HepG2 (cell line): ENCODE data around the gene ACOT13. TPM values are rescaled to one million over a fixed set of nuclear protein-coding genes. Genes with fewer than 3 reads are reported as not detected.

Experiments used
- ATAC-seq: fragments of 200-7000 bp; cut with Tn5 transposase; 3 replicates; pipeline ENCODE4 v1.9.1; 2020; ENCODE audit warnings: mild to moderate bottlenecking, moderate library complexity
- BruUV-seq: library from RNA; stranded (reverse); fragments of 400-500 nt; replicated peaks from 2 replicates; lab custom pipeline; 2021; lab: Mats Ljungman, UMichigan
- CTCF ChIA-PET: fragments of 300-600 bp; formaldehyde crosslinking; extraction: SDS; loops from one replicate; lab custom pipeline; 2021; ENCODE audit warnings: low total read pairs, inconsistent platforms, low intra/inter-chr PET ratio; lab: Yijun Ruan, JAX
- POLR2A ChIA-PET: fragments of 350-600 bp; sonication (Branson Sonifier 250); formaldehyde crosslinking; loops from one replicate; lab custom pipeline; 2020; ENCODE audit warnings: antibody characterized with exemption, inconsistent platforms; lab: Yijun Ruan, JAX
- DNase-seq: peaks from one replicate; pipeline ENCODE4 v3.0.0-alpha.2; 2015; ENCODE audit warnings: low spot score
- FAIRE-seq: peaks from 3 replicates; lab custom pipeline; 2011; peaks lifted over from hg19 to GRCh38; lab: Jason Lieb, UNC
- H2AFZ ChIP-seq: one replicate; pipeline ENCODE4 v1.6.1; 2011; ENCODE audit warnings: low read length, inconsistent platforms
- H3K27ac ChIP-seq: fragments of 300-600 bp; 3 replicates; pipeline ENCODE4 v1.8.0; 2011; ENCODE audit warnings: mixed run types, mild to moderate bottlenecking, mixed read lengths, low read length, inconsistent platforms; ENCODE audit not compliant: insufficient read depth; ENCODE audit errors: extremely low read length
- H3K27me3 ChIP-seq, 2 experiments: fragments of 200-600 bp in 1 of 2; 2 replicates in 1 of 2; 3 replicates in 1 of 2; pipeline versions ENCODE4 v1.6.0 to v1.8.0; 2011; ENCODE audit warnings: low read length in 2 of 2, mild to moderate bottlenecking in 2 of 2, moderate library complexity in 2 of 2, inconsistent platforms in 1 of 2; ENCODE audit not compliant: insufficient read depth in 2 of 2, control insufficient read depth in 1 of 2
- H3K36me3 ChIP-seq, 2 experiments: fragments of 200-600 bp in 1 of 2; replicated peaks in 1 of 2; 2 replicates in 1 of 2; 3 replicates in 1 of 2; pipeline versions ENCODE4 v1.5.1 to v1.8.0; 2011; ENCODE audit warnings: low read length in 2 of 2, inconsistent platforms in 1 of 2; ENCODE audit not compliant: insufficient read depth in 2 of 2, control insufficient read depth in 1 of 2
- H3K4me1 ChIP-seq: 2 replicates; pipeline ENCODE4 v1.5.1; 2012; ENCODE audit warnings: low read length, inconsistent platforms; ENCODE audit not compliant: insufficient read depth
- H3K4me2 ChIP-seq: 2 replicates; pipeline ENCODE4 v1.6.0; 2011; ENCODE audit warnings: low read depth, low read length, inconsistent platforms
- H3K4me3 ChIP-seq, 3 experiments: fragments of 200-600 bp in 1 of 3; sonication (generic), shearing (Covaris generic) in 1 of 3; replicated peaks in 1 of 3; 2 replicates each; pipeline ENCODE4 v1.5.1; 2011 to 2016; ENCODE audit warnings: low read length in 3 of 3, inconsistent platforms in 2 of 3, low read depth in 2 of 3, mild to moderate bottlenecking in 2 of 3, control low read depth in 1 of 3, mixed read lengths in 1 of 3; ENCODE audit not compliant: insufficient read depth in 1 of 3
- H3K79me2 ChIP-seq: one replicate; pipeline ENCODE4 v1.6.1; 2011; ENCODE audit warnings: low read length, inconsistent platforms; ENCODE audit not compliant: insufficient read depth
- H3K9ac ChIP-seq: 2 replicates; pipeline ENCODE4 v1.6.0; 2011; ENCODE audit warnings: mild to moderate bottlenecking, low read depth, low read length, inconsistent platforms; ENCODE audit not compliant: insufficient read depth
- H3K9me3 ChIP-seq: 2 replicates; pipeline ENCODE4 v1.5.1; 2012; ENCODE audit warnings: mild to moderate bottlenecking, low read length
- H4K20me1 ChIP-seq: 2 replicates; pipeline ENCODE4 v1.6.0; 2011; ENCODE audit warnings: inconsistent platforms, mild to moderate bottlenecking, low read length, moderate library complexity; ENCODE audit not compliant: insufficient read depth
- HOMEZ ChIP-seq: IDR thresholded peaks from 2 replicates; pipeline ENCODE4 v1.6.1; 2016; ENCODE audit warnings: low read depth
- NAIF1 ChIP-seq: sonication (generic); formaldehyde crosslinking; IDR thresholded peaks from 2 replicates; pipeline ENCODE4 v1.5.0; 2020; ENCODE audit warnings: mild to moderate bottlenecking, missing genetic modification reagents, borderline replicate concordance
- PHF20 ChIP-seq: sonication (generic); formaldehyde crosslinking; IDR thresholded peaks from 2 replicates; pipeline ENCODE4 v1.5.0; 2020; ENCODE audit warnings: mild to moderate bottlenecking, missing genetic modification reagents
- ZC3H4 ChIP-seq: sonication (generic); formaldehyde crosslinking; IDR thresholded peaks from 2 replicates; pipeline ENCODE4 v1.4.0; 2020; ENCODE audit warnings: missing genetic modification reagents, borderline replicate concordance
- ZFP82 ChIP-seq: sonication (generic); formaldehyde crosslinking; IDR thresholded peaks from 2 replicates; pipeline ENCODE4 v1.5.1; 2020; ENCODE audit warnings: mild to moderate bottlenecking, missing genetic modification reagents, borderline replicate concordance
- ZNF20 ChIP-seq: sonication (generic); formaldehyde crosslinking; IDR thresholded peaks from 2 replicates; pipeline ENCODE4 v1.4.0; 2020; ENCODE audit warnings: mild to moderate bottlenecking, moderate library complexity, missing genetic modification reagents
- ZNF644 ChIP-seq: IDR thresholded peaks from 2 replicates; pipeline ENCODE4 v1.6.1; 2016; ENCODE audit warnings: low read depth
- ZNF746 ChIP-seq: sonication (generic); formaldehyde crosslinking; IDR thresholded peaks from 2 replicates; pipeline ENCODE4 v1.8.0; 2022; ENCODE audit warnings: mild to moderate bottlenecking, missing genetic modification reagents
- ZNF773 ChIP-seq: sonication (generic); formaldehyde crosslinking; IDR thresholded peaks from 2 replicates; pipeline ENCODE4 v1.4.0; 2020; ENCODE audit warnings: missing genetic modification reagents, borderline replicate concordance
- WGBS: methylation state at CpG from one replicate; pipeline ENCODE4 v1.1.6; 2017; ENCODE audit warnings: low lambda C conversion rate; 5-methylcytosine and 5-hydroxymethylcytosine counted together
- in situ Hi-C: cut with HindIII; loops from 2 replicates; pipeline ENCODE4 v1.10.0; 2017; ENCODE audit warnings: low pct_unique_long_range_greater_than_20kb; ENCODE audit not compliant: extremely low pct_ligation_motif_present
- intact Hi-C: fragments of 100-400 bp; cut with micrococcal nuclease; formaldehyde crosslinking; loops from one replicate; pipeline ENCODE4 v1.10.0; 2022; ENCODE audit not compliant: unreplicated experiment
- polyA plus RNA-seq, 8 experiments: library from polyadenylated mRNA; depleted of rRNA in 3 of 8; stranded (reverse) in 7 of 8; unstranded in 1 of 8; fragments of >200 nt; fragmentation: Illumina TruSeq in 4 of 8; extraction: Trizol in 4 of 8; gene quantifications; 2 replicates each; pipeline versions ENCODE4 v1.2.1 to v1.2.3, GENCODE V29; 2011 to 2016; ENCODE audit warnings: low read depth in 4 of 8, missing spikeins in 1 of 8, mixed read lengths in 1 of 8; ENCODE audit not compliant: insufficient read depth in 1 of 8
- total RNA-seq, 5 experiments: library from RNA; depleted of rRNA; stranded (reverse); fragments of >200 nt; fragmentation: Illumina TruSeq; extraction: Trizol; gene quantifications; 2 replicates each; pipeline ENCODE4 v1.2.3, GENCODE V29; 2016; ENCODE audit warnings: low read depth in 1 of 5

Gene ACOT13
- total and polyA plus RNA-seq, 2 of the 13 experiments (the other 11 are each of a cell fraction or from before 2014, with no cell fraction given): 31.5 to 45.1 TPM

- BruUV-seq: no TSS peak
- FAIRE-seq: no peak
- TF ChIP-seq ZC3H4 (CRISPR knock-in tag) (no peak), ZNF644 (CRISPR knock-in tag) (no peak), NAIF1 (CRISPR knock-in tag) (no peak), ZNF20 (CRISPR knock-in tag) (no peak), ZFP82 (CRISPR knock-in tag) (no peak), ZNF746 (no peak), PHF20 (CRISPR knock-in tag) (no peak), HOMEZ (CRISPR knock-in tag) (no peak), ZNF773 (CRISPR knock-in tag) (no peak)
- TF ChIP-seq, all 625 proteins: peak for 0
- ChIA-PET POLR2A (no interaction called here), CTCF (no interaction called here)
- H3K9me3 ChIP-seq: no peaks in the 10 kb centered on the region
- ATAC-seq (no peak), DNase-seq (no peak)
- 0 out of 2 replicates have a peak, but pooled peaks cover 4% of the 10 kb centered on the region for H4K20me1 ChIP-seq
- H3K4me2 ChIP-seq: no peak overlapping the region
- no peak overlapping the region for H3K9ac ChIP-seq
- in situ Hi-C loops (no loop called here), intact Hi-C loops (no loop called here)
- H3K36me3 ChIP-seq: peaks cover 2 to 18% of the 10 kb centered on the region in 2 experiments; a peak in 4 of 5 replicates
- H3K79me2 ChIP-seq: peaks cover 16% of the 10 kb centered on the region
- WGBS: 91% methylated on average over 1 of the region's 1 CpG
- peaks cover 56% of the 10 kb centered on the region for H3K4me1 ChIP-seq
- H3K27me3 ChIP-seq: no peaks in the 10 kb centered on the region
- H3K4me3 ChIP-seq: no peak overlapping the region
- no peak overlapping the region for H2AFZ ChIP-seq
- H3K27ac ChIP-seq: no peak overlapping the region
Observed at GRCh38 chr6:24659561-24659960, 7.3 kb upstream of the ACOT13 start.
